Neural cell (in vitro differentiated cells): ENCODE results near the gene PARP9. TPM values are rescaled to one million over a fixed set of nuclear protein-coding genes. Genes with fewer than 3 reads are reported as not detected.

Source experiments
- H2AFZ ChIP-seq: fragments of 200-600, 300-800 bp; sonication (generic), shearing (Covaris generic); 2 replicates; pipeline ENCODE4 v1.6.0; 2014; ENCODE audit warnings: low read depth, mild to moderate bottlenecking, antibody characterized with exemption, low read length, moderate library complexity
- H3F3A ChIP-seq: fragments of 200-600 bp; shearing (Covaris generic); 2 replicates; pipeline ENCODE4 v1.6.1; 2016; ENCODE audit warnings: mild to moderate bottlenecking, moderate library complexity, mixed read lengths, antibody characterized with exemption, low read length; ENCODE audit not compliant: insufficient read depth, poor library complexity, severe bottlenecking
- H3K27ac ChIP-seq: fragments of 200-600, 300-800 bp; sonication (generic), shearing (Covaris generic); 2 replicates; pipeline ENCODE4 v1.5.1; 2014; ENCODE audit warnings: mild to moderate bottlenecking, low read length, moderate library complexity
- H3K27me3 ChIP-seq: fragments of 300-800, 200-600 bp; sonication (generic), shearing (Covaris generic); 2 replicates; pipeline ENCODE4 v1.6.0; 2014; ENCODE audit warnings: mild to moderate bottlenecking, low read depth, low read length, moderate library complexity; ENCODE audit not compliant: insufficient read depth
- H3K36me3 ChIP-seq: fragments of 300-800, 200-600 bp; sonication (generic), shearing (Covaris generic); 2 replicates; pipeline ENCODE4 v1.5.1; 2014; ENCODE audit warnings: mild to moderate bottlenecking, antibody characterized with exemption, low read length, moderate library complexity; ENCODE audit not compliant: insufficient read depth
- H3K4me2 ChIP-seq: fragments of 300-800, 200-600 bp; sonication (generic), shearing (Covaris generic); 2 replicates; pipeline ENCODE4 v1.6.0; 2014; ENCODE audit warnings: mild to moderate bottlenecking, low read length
- H3K4me3 ChIP-seq: fragments of 300-800, 200-600 bp; sonication (generic), shearing (Covaris generic); 2 replicates; pipeline ENCODE4 v1.5.1; 2014; ENCODE audit warnings: mild to moderate bottlenecking, low read length, moderate library complexity
- H3K79me2 ChIP-seq: fragments of 200-600 bp; shearing (Covaris generic); replicated peaks from 2 replicates; pipeline ENCODE4 v1.6.0; 2014; ENCODE audit warnings: mild to moderate bottlenecking, low read length, moderate library complexity; ENCODE audit not compliant: insufficient read depth
- H3K9ac ChIP-seq: fragments of 300-800, 200-600 bp; sonication (generic), shearing (Covaris generic); 2 replicates; pipeline ENCODE4 v1.6.1; 2016; ENCODE audit warnings: mild to moderate bottlenecking, low read length, mixed read lengths
- H3K9me2 ChIP-seq: fragments of 200-600 bp; shearing (Covaris generic); 2 replicates; pipeline ENCODE4 v1.6.1; 2016; ENCODE audit warnings: mild to moderate bottlenecking, low read length, mixed read lengths; ENCODE audit not compliant: insufficient read depth
- H3K9me3 ChIP-seq: fragments of 200-600, 300-800 bp; sonication (generic), shearing (Covaris generic); 2 replicates; pipeline ENCODE4 v1.6.1; 2016; ENCODE audit warnings: mild to moderate bottlenecking, mixed run types, low read length, moderate library complexity, mixed read lengths
- H4K20me1 ChIP-seq: fragments of 200-600 bp; shearing (Covaris generic); 2 replicates; pipeline ENCODE4 v1.6.1; 2016; ENCODE audit warnings: mild to moderate bottlenecking, mixed run types; ENCODE audit not compliant: insufficient read depth
- EP300 ChIP-seq: fragments of 450-650 bp; conservative IDR thresholded peaks from 2 replicates; pipeline ENCODE4 v1.6.1; 2014; ENCODE audit warnings: antibody characterized with exemption, mild to moderate bottlenecking, moderate library complexity; ENCODE audit not compliant: poor library complexity, severe bottlenecking
- EZH2 ChIP-seq: fragments of 200-600, 300-800 bp; shearing (Covaris generic), sonication (generic); IDR thresholded peaks from 2 replicates; pipeline ENCODE4 v1.6.1; 2014; ENCODE audit warnings: antibody characterized with exemption, low read length, borderline replicate concordance, mild to moderate bottlenecking; ENCODE audit not compliant: insufficient read depth, poor library complexity, severe bottlenecking
- MXI1 ChIP-seq: fragments of 450-650 bp; conservative IDR thresholded peaks from 2 replicates; pipeline ENCODE4 v1.6.1; 2014; ENCODE audit warnings: antibody characterized with exemption, mild to moderate bottlenecking; ENCODE audit not compliant: poor library complexity, severe bottlenecking
- POLR2AphosphoS5 ChIP-seq: IDR thresholded peaks from 2 replicates; pipeline ENCODE4 v1.6.1; 2012
- RAD21 ChIP-seq: fragments of 450-650 bp; conservative IDR thresholded peaks from 2 replicates; pipeline ENCODE4 v1.6.1; 2014; ENCODE audit warnings: antibody characterized with exemption, mild to moderate bottlenecking, moderate library complexity
- SMC3 ChIP-seq: fragments of 450-650 bp; conservative IDR thresholded peaks from 2 replicates; pipeline ENCODE4 v1.6.1; 2014; ENCODE audit warnings: antibody characterized with exemption, mild to moderate bottlenecking, moderate library complexity; ENCODE audit not compliant: poor library complexity
- TAF1 ChIP-seq: IDR thresholded peaks from 2 replicates; pipeline ENCODE4 v1.6.1; 2012; ENCODE audit warnings: low read depth
- polyA plus RNA-seq: library from polyadenylated mRNA; depleted of rRNA; stranded (reverse); fragments of >200 nt; gene quantifications from 2 replicates; pipeline ENCODE4 v1.2.3, GENCODE V29; 2014
- TF ChIP-seq, protein P1 (sequence below): fragments of 450-650 bp; IDR thresholded peaks from 2 replicates; pipeline ENCODE4 v1.5.1; 2014; ENCODE audit warnings: antibody characterized with exemption, mild to moderate bottlenecking, moderate library complexity; ENCODE audit not compliant: poor library complexity, severe bottlenecking
- TF ChIP-seq, protein P2 (sequence below): IDR thresholded peaks from 2 replicates; pipeline ENCODE4 v1.6.1; 2012; ENCODE audit warnings: borderline replicate concordance

Gene PARP9
- polyA plus RNA-seq, 1 donor from 2014 or later: not detected

GRCh38 chr3:122497425-122497824, 66.7 kb downstream of the PARP9 start:
- Histone ChIP-seq H2AFZ (no peak overlapping the region), H3K9me2 (no peaks in the 10 kb centered on the region), H3K9me3 (no peaks in the 10 kb centered on the region), H4K20me1 (no peaks in the 10 kb centered on the region), H3K36me3 (peaks cover 2% of the 10 kb centered on the region), H3K4me3 (no peak overlapping the region), H3K9ac (no peak overlapping the region), H3F3A (no peaks in the 10 kb centered on the region), H3K4me2 (no peak overlapping the region), H3K27ac (no peak overlapping the region), H3K79me2 (peaks cover 17% of the 10 kb centered on the region), H3K27me3 (no peaks in the 10 kb centered on the region)
- TF ChIP-seq EZH2 (no peak), SMC3 (no peak), RAD21 (no peak), POLR2AphosphoS5 (no peak), EP300 (no peak)
- TF ChIP-seq, protein P1, sequence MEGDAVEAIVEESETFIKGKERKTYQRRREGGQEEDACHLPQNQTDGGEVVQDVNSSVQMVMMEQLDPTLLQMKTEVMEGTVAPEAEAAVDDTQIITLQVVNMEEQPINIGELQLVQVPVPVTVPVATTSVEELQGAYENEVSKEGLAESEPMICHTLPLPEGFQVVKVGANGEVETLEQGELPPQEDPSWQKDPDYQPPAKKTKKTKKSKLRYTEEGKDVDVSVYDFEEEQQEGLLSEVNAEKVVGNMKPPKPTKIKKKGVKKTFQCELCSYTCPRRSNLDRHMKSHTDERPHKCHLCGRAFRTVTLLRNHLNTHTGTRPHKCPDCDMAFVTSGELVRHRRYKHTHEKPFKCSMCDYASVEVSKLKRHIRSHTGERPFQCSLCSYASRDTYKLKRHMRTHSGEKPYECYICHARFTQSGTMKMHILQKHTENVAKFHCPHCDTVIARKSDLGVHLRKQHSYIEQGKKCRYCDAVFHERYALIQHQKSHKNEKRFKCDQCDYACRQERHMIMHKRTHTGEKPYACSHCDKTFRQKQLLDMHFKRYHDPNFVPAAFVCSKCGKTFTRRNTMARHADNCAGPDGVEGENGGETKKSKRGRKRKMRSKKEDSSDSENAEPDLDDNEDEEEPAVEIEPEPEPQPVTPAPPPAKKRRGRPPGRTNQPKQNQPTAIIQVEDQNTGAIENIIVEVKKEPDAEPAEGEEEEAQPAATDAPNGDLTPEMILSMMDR: no peak
- TF ChIP-seq, protein P2, sequence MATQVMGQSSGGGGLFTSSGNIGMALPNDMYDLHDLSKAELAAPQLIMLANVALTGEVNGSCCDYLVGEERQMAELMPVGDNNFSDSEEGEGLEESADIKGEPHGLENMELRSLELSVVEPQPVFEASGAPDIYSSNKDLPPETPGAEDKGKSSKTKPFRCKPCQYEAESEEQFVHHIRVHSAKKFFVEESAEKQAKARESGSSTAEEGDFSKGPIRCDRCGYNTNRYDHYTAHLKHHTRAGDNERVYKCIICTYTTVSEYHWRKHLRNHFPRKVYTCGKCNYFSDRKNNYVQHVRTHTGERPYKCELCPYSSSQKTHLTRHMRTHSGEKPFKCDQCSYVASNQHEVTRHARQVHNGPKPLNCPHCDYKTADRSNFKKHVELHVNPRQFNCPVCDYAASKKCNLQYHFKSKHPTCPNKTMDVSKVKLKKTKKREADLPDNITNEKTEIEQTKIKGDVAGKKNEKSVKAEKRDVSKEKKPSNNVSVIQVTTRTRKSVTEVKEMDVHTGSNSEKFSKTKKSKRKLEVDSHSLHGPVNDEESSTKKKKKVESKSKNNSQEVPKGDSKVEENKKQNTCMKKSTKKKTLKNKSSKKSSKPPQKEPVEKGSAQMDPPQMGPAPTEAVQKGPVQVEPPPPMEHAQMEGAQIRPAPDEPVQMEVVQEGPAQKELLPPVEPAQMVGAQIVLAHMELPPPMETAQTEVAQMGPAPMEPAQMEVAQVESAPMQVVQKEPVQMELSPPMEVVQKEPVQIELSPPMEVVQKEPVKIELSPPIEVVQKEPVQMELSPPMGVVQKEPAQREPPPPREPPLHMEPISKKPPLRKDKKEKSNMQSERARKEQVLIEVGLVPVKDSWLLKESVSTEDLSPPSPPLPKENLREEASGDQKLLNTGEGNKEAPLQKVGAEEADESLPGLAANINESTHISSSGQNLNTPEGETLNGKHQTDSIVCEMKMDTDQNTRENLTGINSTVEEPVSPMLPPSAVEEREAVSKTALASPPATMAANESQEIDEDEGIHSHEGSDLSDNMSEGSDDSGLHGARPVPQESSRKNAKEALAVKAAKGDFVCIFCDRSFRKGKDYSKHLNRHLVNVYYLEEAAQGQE: no peak

DNA sequence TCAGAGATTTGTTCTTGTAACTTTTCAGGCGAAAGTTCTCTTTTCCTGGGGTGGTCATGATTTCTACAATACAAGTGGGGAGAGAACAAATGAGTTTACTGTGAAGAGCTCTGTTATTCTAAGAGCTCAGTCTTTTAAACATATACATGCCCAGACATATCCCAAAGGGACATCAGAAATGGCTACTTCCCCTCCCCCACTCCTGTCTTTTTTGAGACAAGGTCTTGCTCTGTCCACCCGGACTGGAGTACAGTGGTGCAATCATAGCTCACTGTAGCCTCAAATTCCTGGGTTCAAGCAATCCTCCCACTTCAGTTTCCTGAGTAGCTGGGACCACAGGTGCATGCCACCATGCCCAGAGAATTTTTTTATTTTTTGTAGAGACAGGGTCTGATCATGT, 67.6 kb downstream of the PARP9 start:
- Histone ChIP-seq H4K20me1 (no peaks in the 10 kb centered on the region), H3K36me3 (peaks cover 2% of the 10 kb centered on the region), H3K27ac (no peak overlapping the region), H3K9ac (no peak overlapping the region), H2AFZ (no peak overlapping the region), H3K4me3 (no peak overlapping the region), H3F3A (no peaks in the 10 kb centered on the region), H3K4me2 (no peak overlapping the region), H3K27me3 (no peaks in the 10 kb centered on the region), H3K9me2 (no peaks in the 10 kb centered on the region), H3K79me2 (peaks cover 8% of the 10 kb centered on the region), H3K9me3 (no peaks in the 10 kb centered on the region)
- no peak for TF ChIP-seq TAF1
- no peak for TF ChIP-seq SMC3
- no peak for TF ChIP-seq RAD21
- no peak for TF ChIP-seq EP300
- TF ChIP-seq, protein P2: no peak
- TF ChIP-seq, protein P1: no peak
- no peak for TF ChIP-seq EZH2
- no peak for TF ChIP-seq POLR2AphosphoS5
- no peak for TF ChIP-seq MXI1
